DND-41 (cell line): ENCODE results near the gene CLASP1.

Experiments used
- EZH2 ChIP-seq: IDR thresholded peaks from 3 replicates; pipeline ENCODE4 v1.6.1; 2012; ENCODE audit warnings: borderline replicate concordance, low read depth, mild to moderate bottlenecking, moderate library complexity, low read length, inconsistent platforms; ENCODE audit not compliant: severe bottlenecking
- TF ChIP-seq, protein P1 (sequence below): IDR thresholded peaks from 2 replicates; pipeline ENCODE4 v1.5.1; 2012; ENCODE audit warnings: borderline replicate concordance, low read length, moderate library complexity, mild to moderate bottlenecking; ENCODE audit not compliant: poor library complexity, severe bottlenecking; ENCODE audit errors: extremely low read depth

DNA sequence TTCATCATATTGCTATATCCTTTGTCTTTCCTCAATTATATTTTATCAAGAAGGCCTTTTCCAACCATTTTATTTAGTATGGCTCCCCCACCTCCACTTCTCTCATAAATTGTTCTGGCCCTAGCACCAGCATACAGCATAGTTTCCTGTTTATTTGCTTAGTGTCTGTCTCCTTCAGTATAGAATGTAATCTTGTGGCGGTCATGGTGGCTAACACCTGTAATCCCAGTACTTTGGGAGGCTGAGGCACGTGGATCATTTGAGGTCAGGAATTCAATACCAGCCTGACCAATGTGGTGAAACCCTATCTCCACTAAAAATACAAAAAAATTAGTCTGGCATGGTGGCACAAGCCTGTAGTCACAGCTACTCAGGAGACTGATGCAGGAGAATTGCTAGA is 39.6 kb upstream of the CLASP1 start:
- no peak for TF ChIP-seq EZH2
- TF ChIP-seq, protein P1, sequence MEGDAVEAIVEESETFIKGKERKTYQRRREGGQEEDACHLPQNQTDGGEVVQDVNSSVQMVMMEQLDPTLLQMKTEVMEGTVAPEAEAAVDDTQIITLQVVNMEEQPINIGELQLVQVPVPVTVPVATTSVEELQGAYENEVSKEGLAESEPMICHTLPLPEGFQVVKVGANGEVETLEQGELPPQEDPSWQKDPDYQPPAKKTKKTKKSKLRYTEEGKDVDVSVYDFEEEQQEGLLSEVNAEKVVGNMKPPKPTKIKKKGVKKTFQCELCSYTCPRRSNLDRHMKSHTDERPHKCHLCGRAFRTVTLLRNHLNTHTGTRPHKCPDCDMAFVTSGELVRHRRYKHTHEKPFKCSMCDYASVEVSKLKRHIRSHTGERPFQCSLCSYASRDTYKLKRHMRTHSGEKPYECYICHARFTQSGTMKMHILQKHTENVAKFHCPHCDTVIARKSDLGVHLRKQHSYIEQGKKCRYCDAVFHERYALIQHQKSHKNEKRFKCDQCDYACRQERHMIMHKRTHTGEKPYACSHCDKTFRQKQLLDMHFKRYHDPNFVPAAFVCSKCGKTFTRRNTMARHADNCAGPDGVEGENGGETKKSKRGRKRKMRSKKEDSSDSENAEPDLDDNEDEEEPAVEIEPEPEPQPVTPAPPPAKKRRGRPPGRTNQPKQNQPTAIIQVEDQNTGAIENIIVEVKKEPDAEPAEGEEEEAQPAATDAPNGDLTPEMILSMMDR: no peak
